ENCODE measurements around the gene MTUS2. TPM values are rescaled to one million over a fixed set of nuclear protein-coding genes. Genes with fewer than 3 reads are reported as not detected.

The MTUS2 gene
- polyA plus RNA-seq, 6 donors from 2014 or later = 0.06 TPM; not detected in 5

DNA sequence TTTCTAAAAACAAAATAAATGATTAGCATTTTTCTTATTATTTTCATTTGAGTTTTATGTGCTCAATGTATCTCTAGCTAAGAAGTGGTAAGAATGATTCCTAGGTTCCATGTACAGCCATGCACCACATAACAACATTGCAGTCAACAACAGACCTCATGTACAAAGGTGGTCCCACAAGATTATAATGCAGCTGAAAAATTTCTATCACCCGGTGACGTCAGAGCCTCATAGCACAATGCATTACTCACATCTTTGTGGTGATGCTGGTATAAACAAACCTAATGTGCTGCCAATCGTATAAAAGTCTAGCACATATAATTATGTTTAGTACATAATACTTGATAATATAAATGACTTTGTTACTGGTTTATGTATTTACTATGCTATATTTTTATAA is 654.9 kb downstream of the MTUS2 start:
- peaks cover 10 to 28% (median 14%) of the 10 kb centered on the region in 3 donors for H3K27me3 Mint-ChIP-seq
- no peak overlapping the region for H3K27ac Mint-ChIP-seq
- peaks cover 3 to 10% (median 7%) of the 10 kb centered on the region in 3 donors for H3K4me1 Mint-ChIP-seq
- DNase-seq = no peak
- no peak overlapping the region for H3K4me3 Mint-ChIP-seq
- ATAC-seq (ENCODE audit: low read depth in 2 of 2) = no peak
- H3K36me3 Mint-ChIP-seq = no peaks in the 10 kb centered on the region
- no peaks in the 10 kb centered on the region for H3K9me3 Mint-ChIP-seq

GRCh38 chr13:29476046-29476445 is 655.9 kb downstream of the MTUS2 start:
- Mint-ChIP-seq H3K36me3 (no peaks in the 10 kb centered on the region), H3K27ac (no peak overlapping the region), H3K27me3 (peaks cover 15 to 34% (median 23%) of the 10 kb centered on the region in 3 donors), H3K4me1 (peaks cover 3 to 10% (median 7%) of the 10 kb centered on the region in 3 donors), H3K4me3 (no peak overlapping the region), H3K9me3 (no peaks in the 10 kb centered on the region)
- ATAC-seq (ENCODE audit: low read depth in 2 of 2) = no peak
- DNase-seq = no peak

- DNase-seq (no peak), ATAC-seq (ENCODE audit: low read depth in 2 of 2) (no peak)
- no peaks in the 10 kb centered on the region for H3K36me3 Mint-ChIP-seq
- H3K9me3 Mint-ChIP-seq = no peaks in the 10 kb centered on the region
- peaks cover 15 to 41% (median 23%) of the 10 kb centered on the region in 3 donors for H3K27me3 Mint-ChIP-seq
- no peak overlapping the region for H3K27ac Mint-ChIP-seq
- H3K4me1 Mint-ChIP-seq = peaks cover 8 to 11% (median 11%) of the 10 kb centered on the region in 3 donors
- no peak overlapping the region for H3K4me3 Mint-ChIP-seq
Observed at GRCh38 chr13:29479716-29480492, 659.8 kb downstream of the MTUS2 start.

DNA sequence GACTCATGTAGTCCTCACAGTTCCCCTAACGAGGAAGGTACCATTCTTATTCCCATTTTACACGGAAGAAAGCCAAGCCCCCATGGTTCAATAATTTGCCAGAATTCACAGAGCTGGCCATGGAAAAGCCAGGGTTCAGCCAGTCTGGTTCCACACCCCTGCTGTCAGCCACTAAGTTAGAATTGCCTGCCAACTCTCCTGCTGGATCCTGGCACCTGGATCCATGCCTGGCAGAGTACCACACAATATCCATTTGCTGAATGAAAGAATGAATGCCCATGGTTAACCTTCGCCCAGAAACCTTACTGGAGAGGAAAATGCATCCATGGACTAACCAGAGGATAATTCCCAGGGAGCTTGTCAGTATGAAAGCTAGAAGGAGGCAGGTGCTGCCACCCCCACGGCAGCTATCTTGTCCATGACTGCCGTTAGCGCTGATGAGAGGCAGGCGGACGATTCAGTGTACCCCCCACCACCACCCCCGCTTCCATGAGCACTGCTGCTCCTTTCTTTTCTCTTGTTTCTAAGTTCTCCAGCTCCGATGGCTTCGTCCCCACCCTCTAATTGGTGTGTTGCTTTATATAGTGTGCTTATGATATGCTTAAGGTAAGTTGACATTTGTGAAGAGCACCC is 660.9 kb downstream of the MTUS2 start:
- peaks cover 8 to 11% (median 11%) of the 10 kb centered on the region in 3 donors for H3K4me1 Mint-ChIP-seq

GRCh38 chr13:29481603-29482002 is 661.5 kb downstream of the MTUS2 start:
- H3K4me3 Mint-ChIP-seq = no peak overlapping the region
- peaks cover 14 to 41% (median 19%) of the 10 kb centered on the region in 3 donors for H3K27me3 Mint-ChIP-seq
- no peak for DNase-seq
- H3K36me3 Mint-ChIP-seq = no peaks in the 10 kb centered on the region
- no peak for ATAC-seq (ENCODE audit: low read depth in 2 of 2)
- H3K4me1 Mint-ChIP-seq = peaks cover 8 to 11% (median 11%) of the 10 kb centered on the region in 3 donors
- H3K27ac Mint-ChIP-seq = no peak overlapping the region
- no peaks in the 10 kb centered on the region for H3K9me3 Mint-ChIP-seq

More for the DNA sequence above, 660.9 kb downstream of the MTUS2 start:
- DNase-seq (no peak), ATAC-seq (ENCODE audit: low read depth in 2 of 2) (no peak)
- Mint-ChIP-seq H3K36me3 (no peaks in the 10 kb centered on the region), H3K9me3 (no peaks in the 10 kb centered on the region), H3K27me3 (peaks cover 15 to 41% (median 23%) of the 10 kb centered on the region in 3 donors), H3K27ac (no peak overlapping the region), H3K4me3 (no peak overlapping the region)

DNA sequence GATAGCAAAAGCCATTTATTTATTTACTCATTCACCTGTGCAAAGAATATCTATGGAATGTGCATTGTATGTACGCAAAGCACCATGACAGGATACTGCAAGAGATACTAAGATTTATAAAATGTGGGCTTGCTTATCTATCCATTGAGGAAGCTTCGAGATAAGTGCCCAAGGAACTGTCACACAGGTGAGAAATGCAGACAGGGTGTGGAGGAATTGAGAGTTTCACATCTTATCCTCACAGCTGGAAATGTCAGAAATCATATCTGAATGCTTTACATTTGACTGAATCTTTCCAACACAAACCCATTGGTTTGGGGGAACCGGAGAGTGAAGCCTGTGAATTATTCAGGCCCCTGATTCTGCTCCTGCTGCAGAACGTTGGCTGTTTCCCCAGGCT is 662.4 kb downstream of the MTUS2 start:
- no peaks in the 10 kb centered on the region for H3K9me3 Mint-ChIP-seq
- H3K36me3 Mint-ChIP-seq = no peaks in the 10 kb centered on the region
- H3K27ac Mint-ChIP-seq = no peak overlapping the region
- H3K4me3 Mint-ChIP-seq = no peak overlapping the region
- H3K4me1 Mint-ChIP-seq = peaks cover 8 to 11% (median 11%) of the 10 kb centered on the region in 3 donors
- DNase-seq = no peak
- ATAC-seq (ENCODE audit: low read depth in 2 of 2) = no peak
- H3K27me3 Mint-ChIP-seq = peaks cover 5 to 35% (median 10%) of the 10 kb centered on the region in 3 donors

- no peaks in the 10 kb centered on the region for H3K36me3 Mint-ChIP-seq
- no peaks in the 10 kb centered on the region for H3K9me3 Mint-ChIP-seq
- DNase-seq = no peak
- no peak overlapping the region for H3K4me3 Mint-ChIP-seq
- peaks cover 8 to 11% (median 11%) of the 10 kb centered on the region in 3 donors for H3K4me1 Mint-ChIP-seq
- no peak overlapping the region for H3K27ac Mint-ChIP-seq
- no peak for ATAC-seq (ENCODE audit: low read depth in 2 of 2)
- H3K27me3 Mint-ChIP-seq = peaks cover 5 to 31% (median 10%) of the 10 kb centered on the region in 3 donors
Observed at GRCh38 chr13:29483211-29483610, 663.1 kb downstream of the MTUS2 start.

DNA sequence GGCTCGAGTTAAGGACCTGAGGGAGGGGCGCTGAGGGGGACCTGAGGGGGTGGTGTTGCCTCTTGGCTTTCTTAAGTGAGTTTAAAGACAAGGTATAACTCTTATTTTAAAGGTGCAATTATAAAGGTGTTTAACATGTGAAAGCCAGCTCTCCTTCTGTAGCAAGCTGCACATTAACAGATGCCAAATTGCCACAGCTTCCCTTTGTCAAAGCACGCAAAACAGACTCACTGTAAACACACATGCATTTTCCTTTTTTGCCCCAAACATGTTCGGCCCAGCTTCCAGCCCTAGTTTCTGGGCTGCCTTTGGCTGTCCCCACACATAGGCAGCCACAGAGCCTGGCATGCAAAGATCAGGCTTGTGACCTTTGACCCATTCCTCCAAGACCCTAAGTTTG is 663.5 kb downstream of the MTUS2 start:
- DNase-seq (no peak), ATAC-seq (ENCODE audit: low read depth in 2 of 2) (no peak)
- Mint-ChIP-seq H3K4me1 (peaks cover 8 to 11% (median 11%) of the 10 kb centered on the region in 3 donors), H3K27me3 (peaks cover 5 to 27% (median 10%) of the 10 kb centered on the region in 3 donors), H3K9me3 (no peaks in the 10 kb centered on the region), H3K36me3 (no peaks in the 10 kb centered on the region), H3K4me3 (peak overlapping the region in 1 of 8 donors; percentile 78), H3K27ac (peak overlapping the region in 1 of 6 donors; percentile 64)

GRCh38 chr13:29484236-29484635 is 664.1 kb downstream of the MTUS2 start:
- peaks cover 8 to 11% (median 11%) of the 10 kb centered on the region in 3 donors for H3K4me1 Mint-ChIP-seq
- H3K27me3 Mint-ChIP-seq = peaks cover 5 to 20% (median 10%) of the 10 kb centered on the region in 3 donors
- H3K9me3 Mint-ChIP-seq = no peaks in the 10 kb centered on the region
- no peaks in the 10 kb centered on the region for H3K36me3 Mint-ChIP-seq
- DNase-seq = peak; percentile 12
- peak; percentile 76 to 83 for ATAC-seq (ENCODE audit: low read depth in 2 of 2)
- H3K27ac Mint-ChIP-seq = peak overlapping the region in 1 of 6 donors; percentile 47
- H3K4me3 Mint-ChIP-seq = peak overlapping the region in 4 of 8 donors; percentile 2 to 78 (median 42)

- ATAC-seq (ENCODE audit: low read depth in 2 of 2) (no peak), DNase-seq (no peak)
- H3K27ac Mint-ChIP-seq = no peak overlapping the region
- H3K4me1 Mint-ChIP-seq = peaks cover 8 to 11% (median 11%) of the 10 kb centered on the region in 3 donors
- H3K4me3 Mint-ChIP-seq = no peak overlapping the region
- no peaks in the 10 kb centered on the region for H3K9me3 Mint-ChIP-seq
- H3K27me3 Mint-ChIP-seq = peaks cover 5 to 15% (median 10%) of the 10 kb centered on the region in 3 donors
- no peaks in the 10 kb centered on the region for H3K36me3 Mint-ChIP-seq
Observed at GRCh38 chr13:29484796-29485195, 664.7 kb downstream of the MTUS2 start.

DNA sequence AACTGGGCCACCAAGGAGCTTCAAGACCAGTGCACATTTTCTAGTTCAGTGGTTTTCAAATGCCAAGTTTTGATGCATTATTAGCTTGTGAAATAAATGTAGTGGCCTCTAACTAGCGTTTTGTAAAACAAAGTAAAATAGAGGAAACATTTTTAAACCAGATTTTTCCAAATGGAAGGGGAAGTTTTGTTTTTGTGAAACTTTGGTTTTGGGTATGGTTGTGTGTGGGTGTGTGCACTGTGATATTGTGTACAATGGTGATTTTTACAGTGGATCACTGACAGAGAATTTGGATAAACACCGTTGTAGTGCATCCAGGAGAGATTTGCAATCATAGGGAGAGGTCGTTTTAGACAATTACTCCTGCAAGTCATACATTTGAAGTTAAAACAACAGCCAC is 666.4 kb downstream of the MTUS2 start:
- Mint-ChIP-seq H3K4me3 (no peak overlapping the region), H3K4me1 (peaks cover 8 to 11% (median 11%) of the 10 kb centered on the region in 3 donors), H3K27me3 (peaks cover 0 to 7% (median 0%) of the 10 kb centered on the region in 3 donors), H3K9me3 (no peaks in the 10 kb centered on the region), H3K27ac (no peak overlapping the region), H3K36me3 (no peaks in the 10 kb centered on the region)
- DNase-seq (no peak), ATAC-seq (ENCODE audit: low read depth in 2 of 2) (no peak)

GRCh38 chr13:29487466-29488454 is 667.6 kb downstream of the MTUS2 start:
- Mint-ChIP-seq H3K4me1 (peaks cover 8 to 11% (median 11%) of the 10 kb centered on the region in 3 donors), H3K36me3 (no peaks in the 10 kb centered on the region), H3K27me3 (peaks cover 0 to 7% (median 0%) of the 10 kb centered on the region in 3 donors), H3K27ac (no peak overlapping the region), H3K4me3 (no peak overlapping the region), H3K9me3 (no peaks in the 10 kb centered on the region)
- DNase-seq (no peak), ATAC-seq (ENCODE audit: low read depth in 2 of 2) (no peak)

All from naive B cell (primary cell).